Activated B cell treated with CpG ODN at 0.5 μM for 24 hours (primary cell): Measurements from ENCODE around the gene TMC1. TPM values are rescaled to one million over a fixed set of nuclear protein-coding genes. Genes with fewer than 3 reads are reported as not detected.

Experiments
- ATAC-seq: fragments of 200-7000 bp; cut with Tn5 transposase; one replicate; pipeline ENCODE4 v1.10.0; 2021; ENCODE audit warnings: low read depth, mild to moderate bottlenecking, moderate library complexity
- CTCF ChIA-PET: fragments of 350-600 bp; sonication (Branson Sonifier 250); formaldehyde crosslinking; loops from one replicate; lab custom pipeline; 2021; ENCODE audit warnings: antibody characterized with exemption; lab: Charles Lee
- POLR2A ChIA-PET: fragments of 350-600 bp; sonication (Branson Sonifier 250); formaldehyde crosslinking; loops from one replicate; lab custom pipeline; 2021; ENCODE audit warnings: antibody characterized with exemption; lab: Charles Lee
- DNase-seq: peaks from one replicate; pipeline ENCODE4 v3.0.0; 2022
- H3K27ac Mint-ChIP-seq: one replicate; pipeline ENCODE4 v1.8.0; 2020; ENCODE audit warnings: mixed read lengths
- H3K27me3 Mint-ChIP-seq: one replicate; pipeline ENCODE4 v1.8.0; 2021; ENCODE audit warnings: mixed read lengths
- H3K36me3 Mint-ChIP-seq: one replicate; pipeline ENCODE4 v1.8.0; 2021; ENCODE audit warnings: low read depth, mixed read lengths
- H3K4me1 Mint-ChIP-seq: one replicate; pipeline ENCODE4 v1.8.0; 2021; ENCODE audit warnings: mixed read lengths
- H3K4me3 Mint-ChIP-seq: one replicate; pipeline ENCODE4 v1.8.0; 2020; ENCODE audit warnings: mild to moderate bottlenecking, mixed read lengths
- H3K9me3 Mint-ChIP-seq: one replicate; pipeline ENCODE4 v1.8.0; 2020; ENCODE audit warnings: mixed read lengths
- CTCF ChIP-seq: fragments of 200-600 bp; IDR thresholded peaks from one replicate; pipeline ENCODE4 v1.8.0; 2022; ENCODE audit warnings: antibody characterized with exemption, mild to moderate bottlenecking
- intact Hi-C: fragments of 100-400 bp; cut with micrococcal nuclease; formaldehyde crosslinking; loops from one replicate; pipeline ENCODE4 v1.15.1; 2024
- total RNA-seq: library from RNA; stranded (reverse); gene quantifications from 2 replicates; pipeline ENCODE4 v1.2.3, GENCODE V29; 2022

TMC1 gene
- total RNA-seq, 1 donor from 2014 or later = not detected

GRCh38 chr9:72623156-72623555, 101.7 kb downstream of the TMC1 start:
- Mint-ChIP-seq H3K27ac (no peak overlapping the region), H3K27me3 (no peaks in the 10 kb centered on the region), H3K9me3 (no peaks in the 10 kb centered on the region), H3K36me3 (no peaks in the 10 kb centered on the region), H3K4me3 (no peak overlapping the region), H3K4me1 (no peaks in the 10 kb centered on the region)
- ATAC-seq (no peak), DNase-seq (no peak)
- no peak for TF ChIP-seq CTCF
- intact Hi-C loops = loop anchor here (10.0 kb wide), 1 partner anchor 62 kb away; no protein-coding TSS in a partner anchor
- POLR2A ChIA-PET = no interaction called here
- CTCF ChIA-PET = interaction anchor here (1.9 kb wide), 1 partner anchor 342 kb away, joined by 4 read pairs; no protein-coding TSS in a partner anchor

- CTCF ChIA-PET = no interaction called here
- no peak overlapping the region for H3K27ac Mint-ChIP-seq
- POLR2A ChIA-PET = no interaction called here
Observed at GRCh38 chr9:72627147-72627546, 105.7 kb downstream of the TMC1 start.

GRCh38 chr9:72627956-72628540, 106.6 kb downstream of the TMC1 start:
- Mint-ChIP-seq H3K4me3 (no peak overlapping the region), H3K27ac (no peak overlapping the region), H3K9me3 (no peaks in the 10 kb centered on the region), H3K4me1 (no peaks in the 10 kb centered on the region), H3K27me3 (no peaks in the 10 kb centered on the region), H3K36me3 (no peaks in the 10 kb centered on the region)
- ChIA-PET CTCF (no interaction called here), POLR2A (no interaction called here)
- TF ChIP-seq CTCF = no peak
- ATAC-seq = no peak
- intact Hi-C loops = loop anchor here (10.0 kb wide), 1 partner anchor 57 kb away; no protein-coding TSS in a partner anchor
- no peak for DNase-seq

More at GRCh38 chr9:72627147-72627546, 105.7 kb downstream of the TMC1 start:
- intact Hi-C loops = loop anchor here (10.0 kb wide), 1 partner anchor 58 kb away; no protein-coding TSS in a partner anchor
- no peak for ATAC-seq
- Mint-ChIP-seq H3K4me1 (no peaks in the 10 kb centered on the region), H3K27me3 (no peaks in the 10 kb centered on the region), H3K4me3 (no peak overlapping the region), H3K9me3 (no peaks in the 10 kb centered on the region), H3K36me3 (no peaks in the 10 kb centered on the region)
- no peak for TF ChIP-seq CTCF
- DNase-seq = no peak

- intact Hi-C loops = no loop called here
- DNase-seq (no peak), ATAC-seq (no peak)
- H3K9me3 Mint-ChIP-seq = peaks cover 6% of the 10 kb centered on the region
- POLR2A ChIA-PET = no interaction called here
- no peaks in the 10 kb centered on the region for H3K36me3 Mint-ChIP-seq
- CTCF ChIA-PET = no interaction called here
- H3K4me1 Mint-ChIP-seq = no peaks in the 10 kb centered on the region
- no peak overlapping the region for H3K4me3 Mint-ChIP-seq
- H3K27me3 Mint-ChIP-seq = peaks cover 2% of the 10 kb centered on the region
- no peak for TF ChIP-seq CTCF
- H3K27ac Mint-ChIP-seq = no peak overlapping the region
Observed at GRCh38 chr9:72633966-72634365, 112.6 kb downstream of the TMC1 start.

GRCh38 chr9:72635197-72635596, 113.8 kb downstream of the TMC1 start:
- no peak for DNase-seq
- intact Hi-C loops = no loop called here
- Mint-ChIP-seq H3K9me3 (peaks cover 6% of the 10 kb centered on the region), H3K27me3 (peaks cover 4% of the 10 kb centered on the region), H3K4me1 (no peaks in the 10 kb centered on the region), H3K27ac (no peak overlapping the region), H3K4me3 (no peak overlapping the region), H3K36me3 (no peaks in the 10 kb centered on the region)
- POLR2A ChIA-PET = no interaction called here
- CTCF ChIA-PET = no interaction called here
- no peak for TF ChIP-seq CTCF
- no peak for ATAC-seq
